Left ventricle myocardium inferior (tissue), 1 donor: ENCODE results near the gene NABP1. TPM values are rescaled to one million over a fixed set of nuclear protein-coding genes. Genes with fewer than 3 reads are reported as not detected.

ENCODE experiments used
- DNase-seq: peaks from one replicate; pipeline ENCODE4 v3.0.0-alpha.2; 2020
- H3K27ac ChIP-seq: fragments of 200-600 bp; replicated peaks from 2 replicates; pipeline ENCODE4 v1.8.0; 2021
- H3K27me3 ChIP-seq: fragments of 200-600 bp; 2 replicates; pipeline ENCODE4 v1.8.0; 2021; ENCODE audit warnings: low read depth
- H3K36me3 ChIP-seq: fragments of 200-600 bp; 2 replicates; pipeline ENCODE4 v1.8.0; 2021
- H3K4me1 ChIP-seq: fragments of 200-600 bp; 2 replicates; pipeline ENCODE4 v1.8.0; 2021
- H3K4me3 ChIP-seq: fragments of 200-600 bp; 2 replicates; pipeline ENCODE4 v1.8.0; 2021; ENCODE audit warnings: mild to moderate bottlenecking, moderate library complexity
- H3K9me3 ChIP-seq: fragments of 200-600 bp; replicated peaks from 2 replicates; pipeline ENCODE4 v1.8.0; 2021
- CTCF ChIP-seq: fragments of 200-600 bp; IDR thresholded peaks from 2 replicates; pipeline ENCODE4 v1.8.0; 2021; ENCODE audit warnings: antibody characterized with exemption, mild to moderate bottlenecking, borderline replicate concordance
- intact Hi-C: fragments of 100-400 bp; cut with micrococcal nuclease; formaldehyde crosslinking; loops from one replicate; pipeline ENCODE4 v1.11.0; 2022
- total RNA-seq: library from RNA; stranded (reverse); fragmentation: NEBNext Ultra II Directional; extraction: Animal tissue kit (Norgen Biotek cat#: 25700); gene quantifications from one replicate; pipeline ENCODE4 v1.2.1, GENCODE V29; 2021
- donor health status: DM: no; HTN: yes; CAD: no; lungs with severe emphysema.

Gene NABP1
- total RNA-seq, 1 donor from 2014 or later, result 3.3 TPM

GRCh38 chr2:191692502-191693115, 14.7 kb downstream of the NABP1 start:
- Histone ChIP-seq H3K36me3 (no peaks in the 10 kb centered on the region), H3K27ac (no peak overlapping the region), H3K9me3 (no peaks in the 10 kb centered on the region), H3K4me1 (peaks cover 16% of the 10 kb centered on the region), H3K4me3 (no peak overlapping the region), H3K27me3 (peaks cover 26% of the 10 kb centered on the region)
- intact Hi-C loops, result loop anchor here (5.0 kb wide), 1 partner anchor 125 kb away; no protein-coding TSS in a partner anchor
- no peak for TF ChIP-seq CTCF
- DNase-seq, result no peak

- intact Hi-C loops, result loop anchor here (5.0 kb wide), 1 partner anchor 126 kb away; no protein-coding TSS in a partner anchor
- Histone ChIP-seq H3K27me3 (peaks cover 26% of the 10 kb centered on the region), H3K9me3 (no peaks in the 10 kb centered on the region), H3K36me3 (no peaks in the 10 kb centered on the region), H3K4me3 (no peak overlapping the region), H3K27ac (no peak overlapping the region), H3K4me1 (peaks cover 16% of the 10 kb centered on the region)
- TF ChIP-seq CTCF, result no peak
- no peak for DNase-seq
Measured at GRCh38 chr2:191693166-191693565, 15.2 kb downstream of the NABP1 start.

- Histone ChIP-seq H3K9me3 (no peaks in the 10 kb centered on the region), H3K36me3 (no peaks in the 10 kb centered on the region), H3K27ac (no peak overlapping the region), H3K4me3 (no peak overlapping the region), H3K27me3 (peaks cover 26% of the 10 kb centered on the region), H3K4me1 (peaks cover 16% of the 10 kb centered on the region)
- no peak for TF ChIP-seq CTCF
- intact Hi-C loops, result loop anchor here (5.0 kb wide), 1 partner anchor 126 kb away; no protein-coding TSS in a partner anchor
- no peak for DNase-seq
Measured at GRCh38 chr2:191693778-191694177, 15.8 kb downstream of the NABP1 start.

GRCh38 chr2:191696001-191696400, 18.1 kb downstream of the NABP1 start:
- H3K36me3 ChIP-seq, result no peaks in the 10 kb centered on the region
- peaks cover 26% of the 10 kb centered on the region for H3K27me3 ChIP-seq
- H3K4me1 ChIP-seq, result peaks cover 11% of the 10 kb centered on the region
- H3K4me3 ChIP-seq, result no peak overlapping the region
- DNase-seq, result peak; percentile 31
- intact Hi-C loops, result no loop called here
- no peak for TF ChIP-seq CTCF
- H3K9me3 ChIP-seq, result no peaks in the 10 kb centered on the region
- no peak overlapping the region for H3K27ac ChIP-seq

- Histone ChIP-seq H3K27ac (no peak overlapping the region), H3K4me3 (no peak overlapping the region), H3K27me3 (peaks cover 21% of the 10 kb centered on the region), H3K4me1 (peaks cover 8% of the 10 kb centered on the region), H3K36me3 (no peaks in the 10 kb centered on the region), H3K9me3 (no peaks in the 10 kb centered on the region)
- no peak for TF ChIP-seq CTCF
- DNase-seq, result no peak
- intact Hi-C loops, result no loop called here
Measured at GRCh38 chr2:191696966-191697365, 19.0 kb downstream of the NABP1 start.
